Mucosa of rectum (tissue), 2 donors: Measurements from ENCODE around the gene NIPA2.
A peak's percentile ranks its signal among the peaks of the same experiment; 100 is the strongest.

ENCODE experiments used
- H3K27ac ChIP-seq, 2 donors: one replicate each; pipeline ENCODE4 v1.7.0; 2013; ENCODE audit warnings: inconsistent platforms in 2 of 2, low read depth in 2 of 2, low read length in 2 of 2
- H3K27me3 ChIP-seq, 2 donors: one replicate each; pipeline ENCODE4 v1.7.0; 2013; ENCODE audit warnings: low read length in 2 of 2; ENCODE audit not compliant: control insufficient read depth in 2 of 2, insufficient read depth in 2 of 2
- H3K36me3 ChIP-seq, 2 donors: one replicate each; pipeline ENCODE4 v1.7.0; 2013; ENCODE audit warnings: low read length in 2 of 2; ENCODE audit not compliant: control insufficient read depth in 2 of 2, insufficient read depth in 2 of 2
- H3K4me1 ChIP-seq, 2 donors: one replicate each; pipeline ENCODE4 v1.7.0; 2013; ENCODE audit warnings: low read length in 2 of 2, mild to moderate bottlenecking in 1 of 2; ENCODE audit not compliant: control insufficient read depth in 2 of 2, insufficient read depth in 2 of 2
- H3K4me3 ChIP-seq, 2 donors: one replicate each; pipeline ENCODE4 v1.7.0; 2013; ENCODE audit warnings: low read length in 2 of 2
- H3K9ac ChIP-seq, 2 donors: one replicate each; pipeline ENCODE4 v1.7.0; 2013; ENCODE audit warnings: low read length in 2 of 2, low read depth in 1 of 2, mild to moderate bottlenecking in 1 of 2
- H3K9me3 ChIP-seq, 2 donors: one replicate each; pipeline ENCODE4 v1.7.0; 2013; ENCODE audit warnings: low read length in 2 of 2; ENCODE audit not compliant: control insufficient read depth in 2 of 2
- donor health status: healthy.
- donor health status: Normal muscosa, but diverticular disease.

Gene NIPA2

DNA sequence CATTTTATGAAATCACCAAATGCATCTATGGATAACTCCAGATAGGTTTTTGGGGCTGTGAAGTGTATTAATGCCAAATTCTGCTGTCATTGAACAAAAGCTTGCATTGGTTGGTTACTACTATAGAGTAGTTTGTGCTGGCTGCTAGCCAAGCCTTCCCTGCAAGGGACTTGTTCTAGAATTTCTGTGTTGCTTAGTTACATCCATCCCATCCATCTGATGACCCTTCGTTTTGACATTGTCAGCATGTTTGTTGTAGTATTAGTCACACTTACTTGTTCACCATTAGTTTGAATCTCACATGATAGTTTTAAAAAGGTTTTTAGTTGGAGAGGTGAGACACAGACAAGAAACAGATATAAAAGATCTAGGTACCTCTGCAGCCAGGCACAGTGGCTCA is 7.0 kb upstream of the NIPA2 start:
- Histone ChIP-seq H3K9ac (no peak overlapping the region), H3K27ac (no peak overlapping the region)

GRCh38 chr15:22839046-22839695 is 705 bp downstream of the NIPA2 start:
- peaks cover 3 to 4% of the 10 kb centered on the region in 2 donors for H3K36me3 ChIP-seq
- H3K27ac ChIP-seq = peak overlapping the region; percentile 95 to 99
- H3K27me3 ChIP-seq = no peaks in the 10 kb centered on the region
- H3K4me1 ChIP-seq = peaks cover 9 to 16% of the 10 kb centered on the region in 2 donors
- H3K9ac ChIP-seq = peak overlapping the region; percentile 91 to 97
- no peaks in the 10 kb centered on the region for H3K9me3 ChIP-seq
- H3K4me3 ChIP-seq = peak overlapping the region; percentile 80 to 97

More for the DNA sequence above, 7.0 kb upstream of the NIPA2 start:
- Histone ChIP-seq H3K4me1 (peaks cover under 1 to 6% of the 10 kb centered on the region in 2 donors), H3K36me3 (peaks cover 2 to 12% of the 10 kb centered on the region in 2 donors), H3K9me3 (no peaks in the 10 kb centered on the region), H3K27me3 (no peaks in the 10 kb centered on the region), H3K4me3 (no peak overlapping the region)

GRCh38 chr15:22844421-22845288 is 6.2 kb downstream of the NIPA2 start:
- Histone ChIP-seq H3K9ac (no peak overlapping the region), H3K27ac (no peak overlapping the region), H3K27me3 (no peaks in the 10 kb centered on the region), H3K4me3 (no peak overlapping the region), H3K9me3 (no peaks in the 10 kb centered on the region), H3K36me3 (peaks cover 27% of the 10 kb centered on the region in 2 donors), H3K4me1 (peaks cover 8 to 9% of the 10 kb centered on the region in 2 donors)

DNA sequence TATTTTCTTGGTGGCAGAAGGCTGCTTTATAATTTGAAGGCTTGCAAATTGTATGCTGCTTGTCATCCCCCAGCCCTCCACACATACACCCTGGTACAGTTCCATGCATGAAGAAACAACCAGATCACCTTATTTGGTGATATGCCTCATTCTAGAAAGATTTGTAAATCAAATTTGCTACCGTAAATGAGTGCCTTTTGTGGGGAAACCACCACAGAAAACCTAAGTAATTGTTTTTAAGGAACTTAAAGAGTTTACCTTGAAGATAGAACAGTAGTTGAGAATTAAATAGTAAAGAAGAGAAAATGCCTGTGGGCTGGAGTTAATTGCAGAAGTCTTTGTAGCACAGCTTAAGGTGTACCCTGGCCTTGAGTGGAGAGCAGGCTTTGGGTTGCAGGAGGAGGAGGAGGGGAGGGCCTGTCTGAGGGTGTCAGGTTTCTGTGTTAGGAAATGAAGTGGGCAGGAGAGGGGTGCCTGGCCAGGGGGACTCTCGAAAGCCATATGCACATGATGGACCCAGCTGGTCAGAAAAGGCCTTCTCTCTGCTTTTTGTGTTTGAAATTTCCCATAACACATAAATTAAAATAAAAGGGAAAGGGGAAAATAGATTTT is 6.9 kb downstream of the NIPA2 start:
- Histone ChIP-seq H3K36me3 (peaks cover 33 to 34% of the 10 kb centered on the region in 2 donors), H3K9ac (no peak overlapping the region), H3K9me3 (no peaks in the 10 kb centered on the region), H3K4me3 (no peak overlapping the region), H3K27ac (no peak overlapping the region), H3K27me3 (no peaks in the 10 kb centered on the region), H3K4me1 (peaks cover 3 to 4% of the 10 kb centered on the region in 2 donors)

GRCh38 chr15:22846073-22846472 is 7.6 kb downstream of the NIPA2 start:
- H3K36me3 ChIP-seq = peaks cover 34 to 38% of the 10 kb centered on the region in 2 donors
- H3K4me3 ChIP-seq = no peak overlapping the region
- no peaks in the 10 kb centered on the region for H3K27me3 ChIP-seq
- H3K27ac ChIP-seq = no peak overlapping the region
- H3K9ac ChIP-seq = no peak overlapping the region
- no peaks in the 10 kb centered on the region for H3K9me3 ChIP-seq
- H3K4me1 ChIP-seq = no peaks in the 10 kb centered on the region

- Histone ChIP-seq H3K27ac (no peak overlapping the region), H3K9me3 (no peaks in the 10 kb centered on the region), H3K4me3 (no peak overlapping the region), H3K27me3 (no peaks in the 10 kb centered on the region), H3K36me3 (peaks cover 44 to 57% of the 10 kb centered on the region in 2 donors), H3K4me1 (no peaks in the 10 kb centered on the region), H3K9ac (no peak overlapping the region)
Measured at GRCh38 chr15:22850055-22850454, 11.6 kb downstream of the NIPA2 start.

DNA sequence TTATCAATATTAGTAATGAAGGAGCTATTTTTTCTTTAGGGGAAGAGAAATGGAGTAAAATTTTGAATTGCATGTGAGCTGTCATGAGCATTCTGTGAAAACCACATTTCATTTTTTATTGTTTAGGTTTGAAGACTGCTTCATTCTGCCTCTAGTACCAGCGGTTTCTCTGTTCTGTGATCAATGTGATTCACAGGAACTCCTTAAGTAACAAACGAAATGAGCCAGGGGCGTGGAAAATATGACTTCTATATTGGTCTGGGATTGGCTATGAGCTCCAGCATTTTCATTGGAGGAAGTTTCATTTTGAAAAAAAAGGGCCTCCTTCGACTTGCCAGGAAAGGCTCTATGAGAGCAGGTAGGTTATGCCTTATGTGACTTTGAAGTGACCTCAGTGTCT is 13.0 kb downstream of the NIPA2 start:
- no peak overlapping the region for H3K27ac ChIP-seq
- no peaks in the 10 kb centered on the region for H3K9me3 ChIP-seq
- no peak overlapping the region for H3K4me3 ChIP-seq
- no peak overlapping the region for H3K9ac ChIP-seq
- no peaks in the 10 kb centered on the region for H3K27me3 ChIP-seq
- H3K4me1 ChIP-seq = no peaks in the 10 kb centered on the region
- H3K36me3 ChIP-seq = peaks cover 38 to 54% of the 10 kb centered on the region in 2 donors

GRCh38 chr15:22855791-22856190 is 17.3 kb downstream of the NIPA2 start:
- Histone ChIP-seq H3K9me3 (no peaks in the 10 kb centered on the region), H3K27ac (no peak overlapping the region), H3K27me3 (no peaks in the 10 kb centered on the region), H3K36me3 (peaks cover 29 to 46% of the 10 kb centered on the region in 2 donors), H3K4me3 (no peak overlapping the region), H3K9ac (no peak overlapping the region), H3K4me1 (no peaks in the 10 kb centered on the region)

DNA sequence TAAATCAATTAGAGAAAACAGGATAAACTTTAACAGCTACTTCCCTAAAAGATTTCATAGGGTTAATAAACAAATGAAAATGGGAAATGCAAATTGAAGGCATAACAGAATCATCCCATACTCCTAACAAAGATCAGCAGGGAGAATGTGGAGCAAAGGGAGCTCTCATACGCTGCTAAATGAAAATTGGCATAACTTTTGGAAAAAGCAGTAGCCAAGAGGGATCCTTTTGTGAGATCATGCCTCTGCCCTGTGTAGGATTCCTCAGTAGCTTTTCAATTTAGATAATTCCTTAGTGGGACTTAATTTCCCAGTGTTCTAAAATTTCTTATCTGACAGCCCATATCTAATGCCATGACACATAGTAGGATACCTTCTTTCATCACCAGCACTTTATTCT is 18.2 kb downstream of the NIPA2 start:
- Histone ChIP-seq H3K9me3 (no peaks in the 10 kb centered on the region), H3K4me1 (no peaks in the 10 kb centered on the region), H3K9ac (no peak overlapping the region), H3K27ac (no peak overlapping the region), H3K4me3 (no peak overlapping the region), H3K27me3 (no peaks in the 10 kb centered on the region), H3K36me3 (peaks cover 38 to 44% of the 10 kb centered on the region in 2 donors)

GRCh38 chr15:22861161-22861560 is 22.7 kb downstream of the NIPA2 start:
- Histone ChIP-seq H3K9ac (no peak overlapping the region), H3K27me3 (no peaks in the 10 kb centered on the region), H3K36me3 (peaks cover 32 to 50% of the 10 kb centered on the region in 2 donors), H3K27ac (no peak overlapping the region), H3K4me3 (no peak overlapping the region), H3K4me1 (no peaks in the 10 kb centered on the region), H3K9me3 (no peaks in the 10 kb centered on the region)
